HepG2 (cell line): Measurements from ENCODE around the gene NELFB. TPM values are rescaled to one million over a fixed set of nuclear protein-coding genes. Genes with fewer than 3 reads are reported as not detected.
A peak's percentile ranks its signal among the peaks of the same experiment; 100 is the strongest.

Experiments
- ATAC-seq: fragments of 200-7000 bp; cut with Tn5 transposase; 3 replicates; pipeline ENCODE4 v1.9.1; 2020; ENCODE audit warnings: mild to moderate bottlenecking, moderate library complexity
- BruUV-seq: library from RNA; stranded (reverse); fragments of 400-500 nt; replicated peaks from 2 replicates; lab custom pipeline; 2021; lab: Mats Ljungman, UMichigan
- CTCF ChIA-PET: fragments of 300-600 bp; formaldehyde crosslinking; extraction: SDS; loops from one replicate; lab custom pipeline; 2021; ENCODE audit warnings: low total read pairs, inconsistent platforms, low intra/inter-chr PET ratio; lab: Yijun Ruan, JAX
- POLR2A ChIA-PET: fragments of 350-600 bp; sonication (Branson Sonifier 250); formaldehyde crosslinking; loops from one replicate; lab custom pipeline; 2020; ENCODE audit warnings: antibody characterized with exemption, inconsistent platforms; lab: Yijun Ruan, JAX
- DNase-seq: peaks from one replicate; pipeline ENCODE4 v3.0.0-alpha.2; 2015; ENCODE audit warnings: low spot score
- FAIRE-seq: peaks from 3 replicates; lab custom pipeline; 2011; peaks lifted over from hg19 to GRCh38; lab: Jason Lieb, UNC
- H2AFZ ChIP-seq: one replicate; pipeline ENCODE4 v1.6.1; 2011; ENCODE audit warnings: low read length, inconsistent platforms
- H3K27ac ChIP-seq: fragments of 300-600 bp; 3 replicates; pipeline ENCODE4 v1.8.0; 2011; ENCODE audit warnings: mixed run types, mild to moderate bottlenecking, mixed read lengths, low read length, inconsistent platforms; ENCODE audit not compliant: insufficient read depth; ENCODE audit errors: extremely low read length
- H3K27me3 ChIP-seq, 2 experiments: fragments of 200-600 bp in 1 of 2; 2 replicates in 1 of 2; 3 replicates in 1 of 2; pipeline versions ENCODE4 v1.6.0 to v1.8.0; 2011; ENCODE audit warnings: low read length in 2 of 2, mild to moderate bottlenecking in 2 of 2, moderate library complexity in 2 of 2, inconsistent platforms in 1 of 2; ENCODE audit not compliant: insufficient read depth in 2 of 2, control insufficient read depth in 1 of 2
- H3K36me3 ChIP-seq, 2 experiments: fragments of 200-600 bp in 1 of 2; replicated peaks in 1 of 2; 2 replicates in 1 of 2; 3 replicates in 1 of 2; pipeline versions ENCODE4 v1.5.1 to v1.8.0; 2011; ENCODE audit warnings: low read length in 2 of 2, inconsistent platforms in 1 of 2; ENCODE audit not compliant: insufficient read depth in 2 of 2, control insufficient read depth in 1 of 2
- H3K4me1 ChIP-seq: 2 replicates; pipeline ENCODE4 v1.5.1; 2012; ENCODE audit warnings: low read length, inconsistent platforms; ENCODE audit not compliant: insufficient read depth
- H3K4me2 ChIP-seq: 2 replicates; pipeline ENCODE4 v1.6.0; 2011; ENCODE audit warnings: low read depth, low read length, inconsistent platforms
- H3K4me3 ChIP-seq, 3 experiments: fragments of 200-600 bp in 1 of 3; sonication (generic), shearing (Covaris generic) in 1 of 3; replicated peaks in 1 of 3; 2 replicates each; pipeline ENCODE4 v1.5.1; 2011 to 2016; ENCODE audit warnings: low read length in 3 of 3, inconsistent platforms in 2 of 3, low read depth in 2 of 3, mild to moderate bottlenecking in 2 of 3, control low read depth in 1 of 3, mixed read lengths in 1 of 3; ENCODE audit not compliant: insufficient read depth in 1 of 3
- H3K79me2 ChIP-seq: one replicate; pipeline ENCODE4 v1.6.1; 2011; ENCODE audit warnings: low read length, inconsistent platforms; ENCODE audit not compliant: insufficient read depth
- H3K9ac ChIP-seq: 2 replicates; pipeline ENCODE4 v1.6.0; 2011; ENCODE audit warnings: mild to moderate bottlenecking, low read depth, low read length, inconsistent platforms; ENCODE audit not compliant: insufficient read depth
- H3K9me3 ChIP-seq: 2 replicates; pipeline ENCODE4 v1.5.1; 2012; ENCODE audit warnings: mild to moderate bottlenecking, low read length
- H4K20me1 ChIP-seq: 2 replicates; pipeline ENCODE4 v1.6.0; 2011; ENCODE audit warnings: inconsistent platforms, mild to moderate bottlenecking, low read length, moderate library complexity; ENCODE audit not compliant: insufficient read depth
- AGO2 ChIP-seq: fragments of 200-400 bp; formaldehyde crosslinking; optimal IDR thresholded peaks from 2 replicates; pipeline ENCODE3; 2017; ENCODE audit warnings: mild to moderate bottlenecking, low read depth, low read length, moderate library complexity
- EZH2 ChIP-seq: conservative IDR thresholded peaks from 2 replicates; pipeline ENCODE4 v1.6.1; 2012; ENCODE audit warnings: mild to moderate bottlenecking, low read depth, low read length, moderate library complexity
- HNRNPLL ChIP-seq: fragments of 200-400 bp; formaldehyde crosslinking; IDR thresholded peaks from 2 replicates; pipeline ENCODE4 v1.6.1; 2017; ENCODE audit warnings: mild to moderate bottlenecking, low read depth, low read length; ENCODE audit not compliant: poor library complexity, severe bottlenecking
- MYNN ChIP-seq: sonication (generic); formaldehyde crosslinking; IDR thresholded peaks from 2 replicates; pipeline ENCODE4 v1.4.0; 2020; ENCODE audit warnings: mild to moderate bottlenecking, low read depth, missing genetic modification reagents
- NFIB ChIP-seq: sonication (generic); formaldehyde crosslinking; IDR thresholded peaks from 2 replicates; pipeline ENCODE4 v1.9.0; 2021; ENCODE audit warnings: missing genetic modification reagents, mild to moderate bottlenecking, borderline replicate concordance
- NFYC ChIP-seq: IDR thresholded peaks from 2 replicates; pipeline ENCODE4 v1.6.1; 2016; ENCODE audit warnings: missing genetic modification reagents, missing compliant biosample characterization
- SP2 ChIP-seq: sonication (generic); formaldehyde crosslinking; IDR thresholded peaks from 2 replicates; pipeline ENCODE4 v1.5.1; 2020; ENCODE audit warnings: mild to moderate bottlenecking, missing genetic modification reagents
- ZNF234 ChIP-seq: sonication (generic); formaldehyde crosslinking; conservative IDR thresholded peaks from 2 replicates; pipeline ENCODE4 v1.5.1; 2020; ENCODE audit warnings: mild to moderate bottlenecking, missing genetic modification reagents
- ZNF501 ChIP-seq: sonication (generic); formaldehyde crosslinking; IDR thresholded peaks from 2 replicates; pipeline ENCODE4 v1.5.1; 2020; ENCODE audit warnings: mild to moderate bottlenecking, moderate library complexity, missing genetic modification reagents
- ZNF777 ChIP-seq: sonication (generic); formaldehyde crosslinking; IDR thresholded peaks from 2 replicates; pipeline ENCODE4 v1.4.0; 2020; ENCODE audit warnings: missing genetic modification reagents
- ZNF788 ChIP-seq: sonication (generic); formaldehyde crosslinking; IDR thresholded peaks from 2 replicates; pipeline ENCODE4 v1.5.0; 2020; ENCODE audit warnings: mild to moderate bottlenecking, missing genetic modification reagents, borderline replicate concordance
- ZNF816 ChIP-seq: sonication (generic); formaldehyde crosslinking; IDR thresholded peaks from 2 replicates; pipeline ENCODE4 v1.8.0; 2022; ENCODE audit warnings: missing genetic modification reagents, mild to moderate bottlenecking, borderline replicate concordance
- WGBS: methylation state at CpG from one replicate; pipeline ENCODE4 v1.1.6; 2017; ENCODE audit warnings: low lambda C conversion rate; 5-methylcytosine and 5-hydroxymethylcytosine counted together
- in situ Hi-C: cut with HindIII; loops from 2 replicates; pipeline ENCODE4 v1.10.0; 2017; ENCODE audit warnings: low pct_unique_long_range_greater_than_20kb; ENCODE audit not compliant: extremely low pct_ligation_motif_present
- intact Hi-C: fragments of 100-400 bp; cut with micrococcal nuclease; formaldehyde crosslinking; loops from one replicate; pipeline ENCODE4 v1.10.0; 2022; ENCODE audit not compliant: unreplicated experiment
- polyA plus RNA-seq, 8 experiments: library from polyadenylated mRNA; depleted of rRNA in 3 of 8; stranded (reverse) in 7 of 8; unstranded in 1 of 8; fragments of >200 nt; fragmentation: Illumina TruSeq in 4 of 8; extraction: Trizol in 4 of 8; gene quantifications; 2 replicates each; pipeline versions ENCODE4 v1.2.1 to v1.2.3, GENCODE V29; 2011 to 2016; ENCODE audit warnings: low read depth in 4 of 8, missing spikeins in 1 of 8, mixed read lengths in 1 of 8; ENCODE audit not compliant: insufficient read depth in 1 of 8
- total RNA-seq, 5 experiments: library from RNA; depleted of rRNA; stranded (reverse); fragments of >200 nt; fragmentation: Illumina TruSeq; extraction: Trizol; gene quantifications; 2 replicates each; pipeline ENCODE4 v1.2.3, GENCODE V29; 2016; ENCODE audit warnings: low read depth in 1 of 5
- TF ChIP-seq, protein P1 (sequence below): sonication (generic); formaldehyde crosslinking; IDR thresholded peaks from 2 replicates; pipeline ENCODE4 v1.9.0; 2022; ENCODE audit warnings: missing genetic modification reagents, mild to moderate bottlenecking, borderline replicate concordance
- TF ChIP-seq, protein P2 (sequence below): IDR thresholded peaks from 2 replicates; pipeline ENCODE4 v1.6.1; 2016; ENCODE audit warnings: control low read depth

The NELFB gene
- total and polyA plus RNA-seq, 2 of the 13 experiments (the other 11 are each of a cell fraction or from before 2014, with no cell fraction given), result 26.5 to 45.8 TPM

DNA sequence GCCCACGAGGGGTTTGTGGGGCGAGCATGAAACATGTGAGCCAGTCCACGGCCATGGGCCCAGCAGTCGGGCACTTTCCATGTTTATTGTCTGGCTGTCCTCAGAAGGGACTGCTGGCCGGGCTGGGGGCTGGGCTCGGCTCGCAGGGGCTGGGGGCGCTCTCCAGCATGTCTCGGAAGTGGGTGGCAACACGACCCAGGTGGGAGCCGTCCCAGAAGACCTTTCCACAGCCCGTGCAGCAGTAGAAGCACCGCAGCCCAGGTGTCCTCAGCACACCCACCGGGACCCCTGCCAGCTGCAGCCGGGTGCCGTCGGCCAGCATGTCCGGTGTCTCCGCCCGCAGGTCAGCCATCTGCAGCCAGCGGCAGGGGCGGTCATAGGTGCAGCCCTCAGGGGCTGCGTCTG, 51.7 kb downstream of the NELFB start:
- Histone ChIP-seq H3K4me2 (peak overlapping the region; percentile 51), H3K4me1 (peaks cover 55% of the 10 kb centered on the region), H3K27me3 (peaks cover 20 to 71% of the 10 kb centered on the region in 2 experiments), H3K79me2 (no peaks in the 10 kb centered on the region), H3K9ac (no peak overlapping the region), H3K27ac (no peak overlapping the region), H3K9me3 (no peaks in the 10 kb centered on the region), H3K36me3 (no peaks in the 10 kb centered on the region), H2AFZ (no peak overlapping the region), H4K20me1 (no peaks in the 10 kb centered on the region), H3K4me3 (peak overlapping the region in 2 of 3 experiments; percentile 28 to 49; a peak in 3 of 6 replicates)
- in situ Hi-C loops, result no loop called here
- no CpG with 5 or more reads among the region's 23 CpGs for WGBS
- no TSS peak for BruUV-seq
- DNase-seq (no peak), FAIRE-seq (no peak), ATAC-seq (peak; percentile 3; the same call in 1 of the 3 replicates)
- peak; percentile 23; the same call in 1 of the 2 replicates for TF ChIP-seq ZNF501
- TF ChIP-seq ZNF234 (CRISPR knock-in tag), result 0 out of 2 replicates have a peak, but pooled peaks have one; percentile 39
- TF ChIP-seq ZNF788 (CRISPR knock-in tag), result 0 out of 2 replicates have a peak, but pooled peaks have one; percentile 15
- 0 out of 2 replicates have a peak, but pooled peaks have one; percentile 32 for TF ChIP-seq ZNF777
- peak; percentile 18 for TF ChIP-seq AGO2
- TF ChIP-seq NFIB, result no peak
- CTCF ChIA-PET, result no interaction called here
- POLR2A ChIA-PET, result interaction anchor here (1.3 kb wide), 1 partner anchor 66 kb away, joined by 3 read pairs; the partner anchor contains the start of gene TUBB4B
- intact Hi-C loops, result loop anchor here (10.0 kb wide), 1 partner anchor 98 kb away; no protein-coding TSS in a partner anchor

DNA sequence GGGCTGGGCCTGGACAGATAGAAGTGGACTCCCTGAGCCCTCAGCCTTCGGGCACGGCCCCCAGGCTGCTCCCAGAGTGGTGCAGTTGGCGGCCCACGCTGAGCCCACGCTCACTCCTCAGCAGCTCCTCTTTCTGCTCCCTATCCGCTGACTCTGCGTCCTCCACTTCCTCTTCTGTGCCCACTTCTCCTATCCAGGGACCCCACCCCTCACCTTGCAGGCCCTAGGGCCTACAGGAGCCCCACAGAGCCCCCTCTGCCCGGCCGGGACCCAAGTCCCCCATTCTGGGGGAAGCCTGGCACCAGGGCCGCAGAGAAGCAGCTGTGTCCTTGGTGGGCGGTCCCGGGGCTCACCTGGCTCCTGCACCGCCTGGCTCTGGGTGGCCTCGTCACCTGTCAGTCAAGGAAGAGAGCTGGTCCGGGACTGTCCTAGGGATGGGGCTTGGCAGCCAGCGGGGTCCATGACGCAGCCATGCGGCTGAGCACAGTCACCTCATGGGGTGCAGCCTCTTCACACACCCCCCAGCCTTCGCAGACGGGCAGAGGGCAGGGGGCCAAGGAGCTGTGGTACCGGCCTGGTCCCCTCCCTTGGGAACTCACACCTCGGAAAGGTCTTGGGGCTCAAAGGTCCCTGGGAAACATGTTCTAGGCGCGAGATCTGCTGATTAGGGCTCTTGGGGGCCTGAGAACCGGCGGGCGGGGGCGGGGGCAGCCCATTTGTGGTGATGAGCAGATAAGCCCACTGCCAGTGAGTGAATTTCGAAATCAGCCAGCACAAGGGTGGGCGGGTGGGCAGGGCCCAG, 52.3 kb downstream of the NELFB start:
- 27% methylated on average over 5 of the region's 30 CpGs for WGBS
- no peak for FAIRE-seq
- no peaks in the 10 kb centered on the region for H3K9me3 ChIP-seq
- H3K27ac ChIP-seq, result no peak overlapping the region
- ChIA-PET CTCF (no interaction called here), POLR2A (interaction anchor here (0.8 to 1.3 kb wide), 2 partner anchors 11 to 67 kb away, joined by 3 to 4 read pairs; partner anchors contain the start of gene TUBB4B)
- no TSS peak for BruUV-seq
- no peaks in the 10 kb centered on the region for H4K20me1 ChIP-seq
- H3K36me3 ChIP-seq, result no peaks in the 10 kb centered on the region
- in situ Hi-C loops (no loop called here), intact Hi-C loops (loop anchor here (10.0 kb wide), 1 partner anchor 97 kb away; no protein-coding TSS in a partner anchor)
- H3K27me3 ChIP-seq, result peaks cover 20 to 71% of the 10 kb centered on the region in 2 experiments
- ATAC-seq, result peak; percentile 15; the same call in 2 of the 3 replicates
- peak overlapping the region; percentile 51 for H3K4me2 ChIP-seq
- peak overlapping the region in 2 of 3 experiments; percentile 28 to 49; a peak in 3 of 6 replicates for H3K4me3 ChIP-seq
- no peak overlapping the region for H3K9ac ChIP-seq
- H2AFZ ChIP-seq, result no peak overlapping the region
- DNase-seq, result no peak
- no peaks in the 10 kb centered on the region for H3K79me2 ChIP-seq
- H3K4me1 ChIP-seq, result peaks cover 55% of the 10 kb centered on the region
- TF ChIP-seq NFYC (CRISPR knock-in tag) (peak; percentile 53), ZNF816 (CRISPR knock-in tag) (no peak), HNRNPLL (peak; percentile 32), SP2 (CRISPR knock-in tag) (peak; percentile 72), MYNN (CRISPR knock-in tag) (no peak), EZH2 (peak; percentile 76; the same call in 1 of the 2 replicates)
- TF ChIP-seq, protein P1, sequence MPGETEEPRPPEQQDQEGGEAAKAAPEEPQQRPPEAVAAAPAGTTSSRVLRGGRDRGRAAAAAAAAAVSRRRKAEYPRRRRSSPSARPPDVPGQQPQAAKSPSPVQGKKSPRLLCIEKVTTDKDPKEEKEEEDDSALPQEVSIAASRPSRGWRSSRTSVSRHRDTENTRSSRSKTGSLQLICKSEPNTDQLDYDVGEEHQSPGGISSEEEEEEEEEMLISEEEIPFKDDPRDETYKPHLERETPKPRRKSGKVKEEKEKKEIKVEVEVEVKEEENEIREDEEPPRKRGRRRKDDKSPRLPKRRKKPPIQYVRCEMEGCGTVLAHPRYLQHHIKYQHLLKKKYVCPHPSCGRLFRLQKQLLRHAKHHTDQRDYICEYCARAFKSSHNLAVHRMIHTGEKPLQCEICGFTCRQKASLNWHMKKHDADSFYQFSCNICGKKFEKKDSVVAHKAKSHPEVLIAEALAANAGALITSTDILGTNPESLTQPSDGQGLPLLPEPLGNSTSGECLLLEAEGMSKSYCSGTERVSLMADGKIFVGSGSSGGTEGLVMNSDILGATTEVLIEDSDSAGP (CRISPR knock-in tag), result peak; percentile 32; the same call in 1 of the 2 replicates
- TF ChIP-seq, protein P2, sequence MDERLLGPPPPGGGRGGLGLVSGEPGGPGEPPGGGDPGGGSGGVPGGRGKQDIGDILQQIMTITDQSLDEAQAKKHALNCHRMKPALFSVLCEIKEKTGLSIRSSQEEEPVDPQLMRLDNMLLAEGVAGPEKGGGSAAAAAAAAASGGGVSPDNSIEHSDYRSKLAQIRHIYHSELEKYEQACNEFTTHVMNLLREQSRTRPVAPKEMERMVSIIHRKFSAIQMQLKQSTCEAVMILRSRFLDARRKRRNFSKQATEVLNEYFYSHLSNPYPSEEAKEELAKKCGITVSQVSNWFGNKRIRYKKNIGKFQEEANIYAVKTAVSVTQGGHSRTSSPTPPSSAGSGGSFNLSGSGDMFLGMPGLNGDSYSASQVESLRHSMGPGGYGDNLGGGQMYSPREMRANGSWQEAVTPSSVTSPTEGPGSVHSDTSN (CRISPR knock-in tag), result peak; percentile 81
